HepG2 (cell line): ENCODE data around the gene BST1.

Source experiments
- NRL ChIP-seq: sonication (generic); formaldehyde crosslinking; IDR thresholded peaks from 2 replicates; pipeline ENCODE4 v1.5.0; 2020; ENCODE audit warnings: missing genetic modification reagents, mild to moderate bottlenecking, moderate library complexity, borderline replicate concordance
- SMC3 ChIP-seq: IDR thresholded peaks from 2 replicates; pipeline ENCODE4 v1.6.1; 2011; ENCODE audit warnings: low read length, improper control_type of control experiment

DNA sequence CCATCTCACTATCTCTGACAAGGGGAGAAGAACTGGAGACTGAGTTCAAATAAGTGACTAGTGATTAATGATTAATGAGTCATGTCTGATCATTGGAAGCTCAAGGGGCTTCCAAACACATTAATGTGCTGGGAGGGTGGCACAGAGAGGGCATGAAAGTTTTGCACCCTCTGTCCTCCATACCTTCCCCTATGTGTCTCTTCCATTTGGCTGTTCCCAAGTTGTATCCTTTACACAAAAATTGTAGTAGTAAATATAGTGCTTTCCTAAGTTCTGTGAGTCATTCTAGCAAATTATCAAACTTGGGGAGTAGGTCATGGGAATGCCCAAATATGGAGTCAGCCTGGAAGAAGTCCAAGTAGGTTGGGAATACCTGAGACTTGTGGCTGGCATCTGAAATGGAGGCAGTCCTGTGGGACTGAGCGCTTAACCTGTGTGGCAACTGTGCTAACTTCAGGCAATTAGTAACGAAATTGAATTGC, 25.3 kb upstream of the BST1 start:
- TF ChIP-seq NRL (CRISPR knock-in tag) (no peak), SMC3 (no peak)
